Natural killer cell treated with Interleukin-12 subunit alpha and Interleukin-12 subunit beta and Interleukin-15 and Interleukin-18, amount 100 ng/mL, for 72 hours (primary cell): ENCODE measurements around the gene IL19. TPM values are rescaled to one million over a fixed set of nuclear protein-coding genes. Genes with fewer than 3 reads are reported as not detected.
"Not testable (repeated sequence)": the region's sequence is repeated elsewhere in the genome, so short reads cannot be mapped to it uniquely, and the experiment has no call there.

Experiments used
- ATAC-seq, 2 donors: fragments of 150-1000 bp; cut with Tn5 transposase in 1 of 2; sonication (Bioruptor Pico), chemical (Tn5 transposase) in 1 of 2; 2 replicates each; pipeline ENCODE4 v1.10.0; 2021
- DNase-seq: peaks from one replicate; pipeline ENCODE4 v3.0.0; 2022; ENCODE audit warnings: low spot score
- H3K27ac Mint-ChIP-seq, 2 donors: 1 replicate in 1 of 2; 2 replicates in 1 of 2; pipeline ENCODE4 v1.8.0; 2022; ENCODE audit warnings: mixed read lengths in 2 of 2, mild to moderate bottlenecking in 1 of 2, moderate library complexity in 1 of 2
- H3K27me3 Mint-ChIP-seq, 2 donors: 1 replicate in 1 of 2; 2 replicates in 1 of 2; pipeline ENCODE4 v1.8.0; 2022; ENCODE audit warnings: mixed read lengths in 2 of 2
- H3K36me3 Mint-ChIP-seq: one replicate; pipeline ENCODE4 v1.8.0; 2022; ENCODE audit warnings: mixed read lengths
- H3K4me1 Mint-ChIP-seq, 2 donors: 1 replicate in 1 of 2; 2 replicates in 1 of 2; pipeline ENCODE4 v1.8.0; 2022; ENCODE audit warnings: low read depth in 2 of 2, mixed read lengths in 2 of 2, mild to moderate bottlenecking in 1 of 2
- H3K4me3 Mint-ChIP-seq: one replicate; pipeline ENCODE4 v1.8.0; 2022; ENCODE audit warnings: mixed read lengths
- H3K9me3 Mint-ChIP-seq: 2 replicates; pipeline ENCODE4 v1.8.0; 2022; ENCODE audit warnings: mixed read lengths
- total RNA-seq, 2 donors: library from RNA; stranded (reverse); gene quantifications; one replicate each; pipeline ENCODE4 v1.2.3, GENCODE V29; 2022

Gene IL19
- total RNA-seq, 2 donors from 2014 or later = not detected

- DNase-seq (no peak), ATAC-seq (peak in 1 of 2 donors; percentile 30)
- Mint-ChIP-seq H3K27ac (peak within 1 kb of the TSS in 1 of 2 donors; percentile 44), H3K36me3 (no peaks in the 10 kb centered on the region), H3K9me3 (no peaks in the 10 kb centered on the region), H3K4me1 (peaks cover 58% of the 10 kb centered on the region in 2 donors), H3K27me3 (peaks cover 9 to 28% of the 10 kb centered on the region in 2 donors), H3K4me3 (peak within 1 kb of the TSS; percentile 29)
Measured at GRCh38 chr1:206772243-206772937, 1.8 kb downstream of the IL19 start, which contains the start of gene IL10. Gene IL10, minus strand, starts transcription at chr1:206772494. Its CDS starts 59 bp downstream, at chr1:206772435.

DNA sequence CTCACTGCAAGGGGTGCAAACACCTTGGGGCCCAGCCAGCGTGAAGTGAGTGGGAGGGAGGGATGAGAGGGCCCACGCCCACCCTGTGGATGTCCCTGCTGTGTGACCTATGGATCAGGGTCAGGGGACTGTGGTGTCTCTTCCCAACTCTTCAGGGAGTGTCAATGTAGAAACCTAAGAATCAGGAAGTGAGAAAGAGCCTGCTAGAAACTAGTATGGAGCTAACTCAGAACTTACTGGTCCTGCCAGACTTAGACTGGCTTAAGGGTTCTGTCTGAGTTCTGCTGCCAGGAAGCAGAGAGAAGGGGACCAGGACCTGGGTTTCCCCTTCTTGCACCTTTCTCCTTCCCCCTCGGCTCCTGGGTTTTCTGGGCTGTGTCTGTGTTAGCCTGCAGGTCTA is 3.5 kb downstream of the IL19 start:
- no peak overlapping the region for H3K27ac Mint-ChIP-seq
- DNase-seq = no peak
- H3K4me3 Mint-ChIP-seq = no peak overlapping the region
- H3K9me3 Mint-ChIP-seq = no peaks in the 10 kb centered on the region
- ATAC-seq = no peak
- peaks cover 9 to 28% of the 10 kb centered on the region in 2 donors for H3K27me3 Mint-ChIP-seq
- peaks cover 44 to 46% of the 10 kb centered on the region in 2 donors for H3K4me1 Mint-ChIP-seq
- H3K36me3 Mint-ChIP-seq = no peaks in the 10 kb centered on the region

GRCh38 chr1:206776229-206776628 is 5.7 kb downstream of the IL19 start:
- no peak for DNase-seq
- Mint-ChIP-seq H3K9me3 (no peaks in the 10 kb centered on the region), H3K27ac (no peak overlapping the region), H3K27me3 (peaks cover 9 to 25% of the 10 kb centered on the region in 2 donors), H3K4me3 (no peak overlapping the region), H3K36me3 (no peaks in the 10 kb centered on the region), H3K4me1 (peaks cover 23 to 25% of the 10 kb centered on the region in 2 donors)
- no peak for ATAC-seq

- DNase-seq (no peak), ATAC-seq (no peak)
- H3K4me3 Mint-ChIP-seq = no peak overlapping the region
- H3K36me3 Mint-ChIP-seq = no peaks in the 10 kb centered on the region
- H3K9me3 Mint-ChIP-seq = no peaks in the 10 kb centered on the region
- H3K27ac Mint-ChIP-seq = no peak overlapping the region
- H3K4me1 Mint-ChIP-seq = peaks cover 20 to 22% of the 10 kb centered on the region in 2 donors
- H3K27me3 Mint-ChIP-seq = peaks cover 0 to 19% of the 10 kb centered on the region in 2 donors
Measured at GRCh38 chr1:206778031-206778430, 7.5 kb downstream of the IL19 start.

DNA sequence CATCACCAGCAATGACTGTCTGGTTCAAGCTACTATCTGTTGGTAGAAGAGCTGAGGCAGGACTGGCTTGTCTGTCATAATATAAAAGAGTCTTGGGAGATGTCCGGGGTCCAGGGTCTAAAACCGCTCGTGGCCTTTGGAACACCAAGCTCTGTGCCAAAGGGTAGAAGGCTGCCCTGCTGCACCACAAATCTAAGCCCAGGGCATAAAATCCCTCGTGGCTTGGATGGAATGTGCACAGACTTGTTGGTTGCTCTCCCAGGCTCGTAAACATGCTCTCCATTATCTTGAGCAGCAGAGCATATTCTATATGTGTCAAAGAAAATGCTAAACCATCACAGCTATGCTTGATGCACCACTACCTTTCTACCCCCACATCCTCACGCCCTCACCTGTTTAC is 8.3 kb downstream of the IL19 start:
- ATAC-seq, H3K27ac Mint-ChIP-seq, H3K9me3 Mint-ChIP-seq, H3K36me3 Mint-ChIP-seq, H3K4me3 Mint-ChIP-seq, DNase-seq: not testable (repeated sequence)
- Mint-ChIP-seq H3K4me1 (peaks cover 16 to 22% of the 10 kb centered on the region in 2 donors), H3K27me3 (peaks cover 0 to 14% of the 10 kb centered on the region in 2 donors)

DNA sequence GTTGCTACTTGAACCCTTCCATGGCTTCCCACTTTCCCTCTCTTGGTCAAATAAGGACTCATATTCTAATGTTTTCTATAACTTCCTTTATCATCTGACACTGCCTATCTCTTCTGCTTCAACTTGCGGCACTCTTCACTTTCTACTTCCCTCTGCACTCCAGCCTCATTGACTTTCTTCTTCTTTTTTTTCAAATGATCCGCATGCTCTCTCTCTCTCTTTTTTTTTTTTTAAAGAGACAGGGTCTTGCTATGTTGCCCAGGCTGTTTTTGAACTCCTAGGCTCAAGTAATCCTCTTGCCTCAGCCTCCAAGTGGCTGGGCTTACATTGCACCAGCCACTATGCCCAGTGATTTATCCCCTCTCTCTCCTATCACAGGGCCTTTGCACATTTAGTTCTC is 9.1 kb downstream of the IL19 start:
- no peaks in the 10 kb centered on the region for H3K36me3 Mint-ChIP-seq
- no peak overlapping the region for H3K27ac Mint-ChIP-seq
- H3K4me1 Mint-ChIP-seq = peaks cover 17 to 29% of the 10 kb centered on the region in 2 donors
- ATAC-seq = no peak
- H3K9me3 Mint-ChIP-seq = no peaks in the 10 kb centered on the region
- H3K4me3 Mint-ChIP-seq = no peak overlapping the region
- no peak for DNase-seq
- peaks cover 0 to 16% of the 10 kb centered on the region in 2 donors for H3K27me3 Mint-ChIP-seq

DNA sequence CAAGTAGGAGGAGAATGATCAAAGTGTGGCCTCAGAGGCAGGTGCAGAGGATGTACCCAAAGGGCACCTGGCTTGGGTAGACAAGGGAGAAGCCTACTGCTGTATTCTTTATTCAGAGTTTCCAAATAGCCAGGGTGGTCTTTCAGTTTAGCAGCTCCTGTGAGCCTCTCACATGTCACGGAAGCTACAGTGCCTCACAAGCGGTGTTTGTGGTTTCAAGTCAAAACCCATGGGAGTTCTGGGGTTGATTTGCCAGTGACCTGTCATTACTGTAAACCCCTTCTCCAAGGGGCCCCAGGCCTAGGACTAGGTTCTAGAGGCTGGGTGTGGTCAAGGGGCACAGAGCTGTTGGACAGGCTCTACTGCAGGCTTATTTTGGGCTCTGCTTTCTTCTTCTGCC is 11.9 kb downstream of the IL19 start:
- ATAC-seq (peak; percentile 43 to 62), DNase-seq (peak; percentile 73)
- Mint-ChIP-seq H3K36me3 (no peaks in the 10 kb centered on the region), H3K4me3 (peak overlapping the region; percentile 33), H3K9me3 (no peaks in the 10 kb centered on the region), H3K4me1 (peaks cover 40 to 57% of the 10 kb centered on the region in 2 donors), H3K27me3 (peaks cover 16 to 26% of the 10 kb centered on the region in 2 donors), H3K27ac (no peak overlapping the region)

GRCh38 chr1:206783506-206783905 is 12.9 kb downstream of the IL19 start:
- H3K9me3 Mint-ChIP-seq = no peaks in the 10 kb centered on the region
- H3K4me3 Mint-ChIP-seq = no peak overlapping the region
- peak overlapping the region in 1 of 2 donors; percentile 56 for H3K27ac Mint-ChIP-seq
- peaks cover 46 to 65% of the 10 kb centered on the region in 2 donors for H3K4me1 Mint-ChIP-seq
- peaks cover 23 to 37% of the 10 kb centered on the region in 2 donors for H3K27me3 Mint-ChIP-seq
- no peak for ATAC-seq
- DNase-seq = no peak
- H3K36me3 Mint-ChIP-seq = no peaks in the 10 kb centered on the region

DNA sequence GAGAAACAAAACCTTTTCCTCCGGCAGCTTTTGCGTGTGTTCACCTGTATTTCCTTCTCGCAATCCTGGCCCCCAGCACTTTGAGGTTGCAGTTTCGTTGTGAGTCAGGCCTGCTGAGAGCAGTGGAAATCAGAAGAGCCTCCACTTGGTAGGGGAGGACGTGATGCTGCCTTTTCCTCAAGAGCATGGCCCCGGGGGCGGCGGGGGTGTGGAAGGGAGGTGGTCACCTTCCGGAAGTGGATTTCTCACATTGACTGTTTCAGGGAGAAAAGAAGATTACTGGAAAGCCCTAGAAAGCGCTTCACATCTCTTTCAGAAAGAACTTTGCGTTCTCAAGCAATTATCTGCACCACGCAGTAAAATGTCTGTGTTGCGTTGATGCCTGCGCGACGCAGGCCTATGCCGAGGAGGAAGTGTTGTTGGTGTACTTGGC is 13.9 kb downstream of the IL19 start:
- peak; percentile 56 to 69 for ATAC-seq
- H3K4me1 Mint-ChIP-seq = peaks cover 46 to 65% of the 10 kb centered on the region in 2 donors
- H3K27me3 Mint-ChIP-seq = peaks cover 26 to 46% of the 10 kb centered on the region in 2 donors
- peak; percentile 74 for DNase-seq
- peak overlapping the region; percentile 62 for H3K4me3 Mint-ChIP-seq
- peak overlapping the region; percentile 56 to 76 for H3K27ac Mint-ChIP-seq
- H3K36me3 Mint-ChIP-seq = no peaks in the 10 kb centered on the region
- no peaks in the 10 kb centered on the region for H3K9me3 Mint-ChIP-seq

DNA sequence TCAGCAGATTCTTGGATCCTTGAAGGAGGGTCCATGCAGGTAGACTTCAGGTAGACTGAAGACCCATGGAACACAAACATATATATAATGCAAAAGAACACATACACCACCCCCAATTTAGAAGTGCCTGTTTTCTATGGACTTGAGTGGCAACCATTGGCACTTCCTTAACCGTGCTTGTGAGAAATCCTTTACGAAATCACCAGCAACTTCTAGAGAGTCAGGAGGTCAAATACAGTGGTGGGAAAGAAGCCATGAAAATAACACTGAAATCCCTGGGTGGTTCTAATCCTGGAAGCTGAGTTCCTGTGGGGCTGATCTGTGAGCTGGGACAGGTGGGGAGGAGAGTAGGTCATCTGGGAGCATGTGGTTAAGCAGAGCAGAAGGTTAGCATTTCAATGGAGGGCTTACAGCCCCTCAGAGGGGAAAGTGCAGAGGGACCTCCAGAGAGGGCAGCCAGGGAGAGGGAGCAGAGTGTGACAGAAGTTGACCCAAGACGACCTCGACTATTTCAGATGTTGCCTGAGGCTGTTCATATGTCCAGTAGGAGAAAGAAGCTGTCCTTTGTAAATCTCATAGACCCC is 14.7 kb downstream of the IL19 start:
- H3K9me3 Mint-ChIP-seq = no peaks in the 10 kb centered on the region
- peaks cover 29 to 54% of the 10 kb centered on the region in 2 donors for H3K27me3 Mint-ChIP-seq
- peak overlapping the region; percentile 62 for H3K4me3 Mint-ChIP-seq
- ATAC-seq = no peak
- peaks cover 46 to 66% of the 10 kb centered on the region in 2 donors for H3K4me1 Mint-ChIP-seq
- peak overlapping the region; percentile 56 to 76 for H3K27ac Mint-ChIP-seq
- DNase-seq = no peak
- no peaks in the 10 kb centered on the region for H3K36me3 Mint-ChIP-seq

- no peaks in the 10 kb centered on the region for H3K9me3 Mint-ChIP-seq
- H3K27ac Mint-ChIP-seq = peak overlapping the region; percentile 56
- DNase-seq = peak; percentile 77
- peak overlapping the region; percentile 65 for H3K4me3 Mint-ChIP-seq
- ATAC-seq = peak; percentile 84 to 89
- peaks cover 51 to 73% of the 10 kb centered on the region in 2 donors for H3K4me1 Mint-ChIP-seq
- H3K36me3 Mint-ChIP-seq = no peaks in the 10 kb centered on the region
- H3K27me3 Mint-ChIP-seq = peaks cover 34 to 61% of the 10 kb centered on the region in 2 donors
Measured at GRCh38 chr1:206786212-206786886, 15.8 kb downstream of the IL19 start.

DNA sequence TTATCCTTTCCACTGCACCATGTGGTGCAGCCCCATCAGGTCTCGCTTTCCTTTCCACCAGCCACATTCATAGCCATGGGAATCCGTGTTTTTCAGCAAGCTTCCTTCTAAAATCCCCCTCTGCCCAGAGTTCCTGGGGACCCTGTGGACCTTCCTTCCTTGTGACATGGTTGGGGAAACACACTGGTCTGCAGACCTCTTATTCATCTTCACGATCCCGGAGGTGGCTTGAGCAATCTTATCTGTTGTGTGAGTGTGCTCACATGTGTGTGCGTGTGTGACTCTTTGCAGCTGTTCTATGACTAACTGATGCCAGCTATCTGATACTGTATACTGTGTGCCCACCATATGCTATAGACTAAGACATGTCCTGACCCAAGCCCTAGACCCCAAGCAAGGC is 17.3 kb downstream of the IL19 start:
- Mint-ChIP-seq H3K9me3 (no peaks in the 10 kb centered on the region), H3K4me3 (no peak overlapping the region)
- ATAC-seq = no peak

DNA sequence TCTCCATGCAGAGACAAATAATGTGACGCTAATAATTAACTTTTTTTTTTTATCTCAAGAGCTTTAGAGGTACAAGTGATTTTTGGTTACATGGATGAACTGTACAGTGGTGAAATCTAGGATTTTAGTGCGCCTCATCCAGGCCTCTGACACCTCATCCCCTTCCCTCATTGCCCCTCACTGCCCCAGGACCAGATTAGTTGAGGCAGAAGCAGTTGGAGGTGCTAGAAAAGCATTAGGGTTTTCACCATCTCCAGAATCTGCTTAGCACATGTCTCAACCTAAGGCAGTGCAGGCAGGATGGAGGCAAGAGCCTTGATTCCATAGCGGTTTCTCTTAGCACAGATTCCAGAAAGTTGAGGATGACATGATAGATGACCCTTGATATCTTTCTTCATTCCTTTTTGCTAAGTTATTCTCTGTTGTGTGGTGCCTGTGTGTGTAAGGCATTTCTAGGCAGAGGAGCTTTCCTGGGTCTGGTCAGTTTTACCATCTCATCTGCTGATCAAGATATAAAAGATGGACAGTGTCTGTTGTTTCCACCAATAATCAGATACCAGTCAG is 18.0 kb downstream of the IL19 start:
- peak overlapping the region in 1 of 2 donors; percentile 17 for H3K27ac Mint-ChIP-seq
- H3K4me3 Mint-ChIP-seq = no peak overlapping the region

More for the DNA sequence above, 17.3 kb downstream of the IL19 start:
- no peaks in the 10 kb centered on the region for H3K36me3 Mint-ChIP-seq
- peaks cover 52 to 71% of the 10 kb centered on the region in 2 donors for H3K4me1 Mint-ChIP-seq
- H3K27ac Mint-ChIP-seq = peak overlapping the region; percentile 6 to 17
- DNase-seq = no peak
- H3K27me3 Mint-ChIP-seq = peaks cover 35 to 61% of the 10 kb centered on the region in 2 donors

More for the DNA sequence above, 18.0 kb downstream of the IL19 start:
- Mint-ChIP-seq H3K36me3 (no peaks in the 10 kb centered on the region), H3K27me3 (peaks cover 35 to 61% of the 10 kb centered on the region in 2 donors), H3K9me3 (no peaks in the 10 kb centered on the region), H3K4me1 (peaks cover 51 to 66% of the 10 kb centered on the region in 2 donors)
- DNase-seq = no peak
- ATAC-seq = no peak
